Bronchial epithelial cell (primary cell): ENCODE data around the gene CPXM1. TPM values are rescaled to one million over a fixed set of nuclear protein-coding genes. Genes with fewer than 3 reads are reported as not detected.

Experiments
- DNase-seq: peaks from one replicate; pipeline ENCODE4 v3.0.0-alpha.2; 2010; ENCODE audit warnings: low read depth
- FAIRE-seq: peaks from 2 replicates; lab custom pipeline; 2011; peaks lifted over from hg19 to GRCh38; lab: Jason Lieb, UNC
- H3K27me3 ChIP-seq: 2 replicates; pipeline ENCODE4 v1.5.1; 2011; ENCODE audit warnings: low read length; ENCODE audit not compliant: control insufficient read depth, insufficient read depth
- H3K36me3 ChIP-seq: 2 replicates; pipeline ENCODE4 v1.5.1; 2011; ENCODE audit warnings: low read length; ENCODE audit not compliant: control insufficient read depth, insufficient read depth
- H3K4me3 ChIP-seq: 2 replicates; pipeline ENCODE4 v1.5.1; 2011; ENCODE audit warnings: mild to moderate bottlenecking, low read depth, low read length, control low read depth
- CTCF ChIP-seq: IDR thresholded peaks from 2 replicates; pipeline ENCODE4 v1.5.1; 2011; ENCODE audit warnings: mild to moderate bottlenecking, moderate library complexity, low read length, control low read depth, inconsistent platforms; ENCODE audit not compliant: insufficient read depth, severe bottlenecking
- total RNA-seq: library from RNA; depleted of rRNA; stranded (reverse); fragments of >200 nt; gene quantifications from 2 replicates; pipeline ENCODE4 v1.2.1, GENCODE V29; 2014

CPXM1 gene
- total RNA-seq, 1 donor from 2014 or later = not detected

GRCh38 chr20:2761885-2762284 is 38.5 kb downstream of the CPXM1 start:
- no peak overlapping the region for H3K4me3 ChIP-seq
- no peak for TF ChIP-seq CTCF
- no peaks in the 10 kb centered on the region for H3K36me3 ChIP-seq
- no peak for DNase-seq
- peaks cover 6% of the 10 kb centered on the region for H3K27me3 ChIP-seq
- no peak for FAIRE-seq

- DNase-seq (no peak), FAIRE-seq (no peak)
- Histone ChIP-seq H3K4me3 (no peak overlapping the region), H3K36me3 (no peaks in the 10 kb centered on the region), H3K27me3 (peaks cover 8% of the 10 kb centered on the region)
- no peak for TF ChIP-seq CTCF
These were observed 39.5 kb downstream of the CPXM1 start for GRCh38 chr20:2760952-2761305.

GRCh38 chr20:2760297-2760951 is 40.0 kb downstream of the CPXM1 start:
- Histone ChIP-seq H3K4me3 (no peak overlapping the region), H3K27me3 (peaks cover 10% of the 10 kb centered on the region), H3K36me3 (no peaks in the 10 kb centered on the region)
- no peak for FAIRE-seq
- no peak for DNase-seq
- no peak for TF ChIP-seq CTCF

GRCh38 chr20:2759603-2760296 is 40.7 kb downstream of the CPXM1 start:
- FAIRE-seq (no peak), DNase-seq (no peak)
- Histone ChIP-seq H3K27me3 (peaks cover 10% of the 10 kb centered on the region), H3K36me3 (no peaks in the 10 kb centered on the region), H3K4me3 (no peak overlapping the region)
- TF ChIP-seq CTCF = no peak

GRCh38 chr20:2759143-2759542 is 41.3 kb downstream of the CPXM1 start:
- no peak for TF ChIP-seq CTCF
- no peak for DNase-seq
- Histone ChIP-seq H3K4me3 (no peak overlapping the region), H3K27me3 (peaks cover 11% of the 10 kb centered on the region), H3K36me3 (no peaks in the 10 kb centered on the region)
- FAIRE-seq = no peak
